Sigmoid colon (tissue), 4 donors: ENCODE measurements around the gene PON2.

Experiments
- CTCF ChIP-seq, 4 experiments: fragments of 450-650 bp in 3 of 4; fragments of 200-600 bp in 1 of 4; IDR thresholded peaks; one replicate each; pipeline ENCODE4 v1.5.1; 2016 to 2019; ENCODE audit warnings: antibody characterized with exemption in 4 of 4, mild to moderate bottlenecking in 3 of 4, moderate library complexity in 2 of 4
- EP300 ChIP-seq, 4 donors: sonication (generic); formaldehyde crosslinking; IDR thresholded peaks; one replicate each; pipeline ENCODE4 v1.6.1; 2017; ENCODE audit warnings: antibody characterized with exemption in 4 of 4
- POLR2A ChIP-seq, 2 donors: fragments of 450-650 bp; IDR thresholded peaks; one replicate each; pipeline ENCODE4 v1.6.1; 2016; ENCODE audit warnings: antibody characterized with exemption in 2 of 2, mild to moderate bottlenecking in 2 of 2, moderate library complexity in 2 of 2
- POLR2AphosphoS5 ChIP-seq, 4 donors: sonication (generic); formaldehyde crosslinking; IDR thresholded peaks; one replicate each; pipeline ENCODE4 v1.6.1; 2017; ENCODE audit warnings: antibody characterized with exemption in 4 of 4

- TF ChIP-seq CTCF (IDR thresholded peaks at IDR 0.05) = no peak
- no peak for TF ChIP-seq POLR2AphosphoS5 (IDR thresholded peaks at IDR 0.05)
- TF ChIP-seq POLR2A (IDR thresholded peaks at IDR 0.05) = no peak
- no peak for TF ChIP-seq EP300 (IDR thresholded peaks at IDR 0.05)
Observed at GRCh38 chr7:95404316-95404865, 30.4 kb downstream of the PON2 start.
